NCI-H748 (cell line): Measurements from ENCODE around the gene RAET1G.
"Not testable (repeated sequence)": the region's sequence is repeated elsewhere in the genome, so short reads cannot be mapped to it uniquely, and the experiment has no call there.

Experiments
- DNase-seq: peaks from one replicate; lab custom pipeline; 2025; ENCODE audit not compliant: unreplicated experiment; lab: John Stamatoyannopoulos, UW

Gene RAET1G

GRCh38 chr6:149897855-149898744 lies 24.8 kb downstream of the RAET1G start, which contains the start of gene RAET1E:
TSS of gene RAET1E (minus strand) at chr6:149898113. CDS start at chr6:149890901, 7,212 bp downstream.
- no peak for DNase-seq

GRCh38 chr6:149897015-149897697 lies 25.8 kb downstream of the RAET1G start:
- DNase-seq, result no peak

- DNase-seq, result no peak
Observed at GRCh38 chr6:149896491-149896890, 26.4 kb downstream of the RAET1G start.

- DNase-seq, result no peak
Observed at GRCh38 chr6:149895833-149896271, 27.1 kb downstream of the RAET1G start.

GRCh38 chr6:149895048-149895590 lies 27.8 kb downstream of the RAET1G start:
- DNase-seq, result peak; percentile 19

- not testable (repeated sequence) for DNase-seq
Observed at GRCh38 chr6:149891864-149892263, 31.1 kb downstream of the RAET1G start.

- no peak for DNase-seq
Observed at GRCh38 chr6:149891259-149891658, 31.7 kb downstream of the RAET1G start.

GRCh38 chr6:149890629-149891045 lies 32.3 kb downstream of the RAET1G start:
- no peak for DNase-seq

- DNase-seq, result no peak
Observed at GRCh38 chr6:149889326-149889725, 33.6 kb downstream of the RAET1G start.

GRCh38 chr6:149888659-149889058 lies 34.3 kb downstream of the RAET1G start:
- no peak for DNase-seq

GRCh38 chr6:149888093-149888492 lies 34.8 kb downstream of the RAET1G start:
- no peak for DNase-seq

GRCh38 chr6:149887343-149887742 lies 35.6 kb downstream of the RAET1G start:
- no peak for DNase-seq

GRCh38 chr6:149885888-149886287 lies 37.0 kb downstream of the RAET1G start:
- DNase-seq, result no peak

GRCh38 chr6:149884617-149885016 lies 38.3 kb downstream of the RAET1G start:
- DNase-seq, result no peak

GRCh38 chr6:149884215-149884614 lies 38.7 kb downstream of the RAET1G start:
- DNase-seq, result peak; percentile 40

GRCh38 chr6:149881860-149882259 lies 41.1 kb downstream of the RAET1G start:
- no peak for DNase-seq

- no peak for DNase-seq
Observed at GRCh38 chr6:149881066-149881766, 41.7 kb downstream of the RAET1G start.

GRCh38 chr6:149877659-149878058 lies 45.3 kb downstream of the RAET1G start:
- no peak for DNase-seq

- no peak for DNase-seq
Observed at GRCh38 chr6:149876241-149876933, 46.5 kb downstream of the RAET1G start.

GRCh38 chr6:149872233-149872632 lies 50.7 kb downstream of the RAET1G start:
- no peak for DNase-seq
